ENCODE measurements around the gene PLEKHG3.

- no peak for TF ChIP-seq POLR2A (IDR thresholded peaks at IDR 0.05; ENCODE audit: low read depth, low read length)
- no peak for TF ChIP-seq CHD1 (IDR thresholded peaks at IDR 0.05; ENCODE audit: low read depth, low read length)
- no peak for TF ChIP-seq SMC3 (IDR thresholded peaks at IDR 0.05; ENCODE audit: low read depth, low read length)
- no peak for TF ChIP-seq CTCF (conservative IDR thresholded peaks at IDR 0.05; ENCODE audit: low read depth, low read length)
These were observed 19.7 kb downstream of the PLEKHG3 start for GRCh38 chr14:64723691-64724577.
